SK-N-SH treated with all-trans-retinoic acid at 6 μM for 48 hours (cell line): ENCODE results near the gene ARID2.

Source experiments
- PATZ1 ChIP-seq: fragments of 250-450 bp; sonication (Bioruptor Pico); IDR thresholded peaks from 2 replicates; pipeline ENCODE4 v1.8.0; 2020; ENCODE audit warnings: mild to moderate bottlenecking, moderate library complexity, borderline replicate concordance
- TOX ChIP-seq: fragments of 250-450 bp; sonication (Bioruptor Pico); IDR thresholded peaks from 2 replicates; pipeline ENCODE4 v1.8.0; 2021; ENCODE audit warnings: mild to moderate bottlenecking, moderate library complexity, borderline replicate concordance
- ZC3H10 ChIP-seq: fragments of 250-450 bp; sonication (Bioruptor Pico); IDR thresholded peaks from 2 replicates; pipeline ENCODE4 v1.5.1; 2021; ENCODE audit warnings: mild to moderate bottlenecking, moderate library complexity
- ZFP30 ChIP-seq: fragments of 450-650 bp; formaldehyde crosslinking; IDR thresholded peaks from 2 replicates; pipeline ENCODE4 v1.5.0; 2022; ENCODE audit warnings: mild to moderate bottlenecking, moderate library complexity
- TF ChIP-seq, protein P1 (sequence below): fragments of 250-450 bp; sonication (Bioruptor Pico); IDR thresholded peaks from 2 replicates; pipeline ENCODE4 v1.5.1; 2020; ENCODE audit warnings: low read depth, mild to moderate bottlenecking, moderate library complexity

DNA sequence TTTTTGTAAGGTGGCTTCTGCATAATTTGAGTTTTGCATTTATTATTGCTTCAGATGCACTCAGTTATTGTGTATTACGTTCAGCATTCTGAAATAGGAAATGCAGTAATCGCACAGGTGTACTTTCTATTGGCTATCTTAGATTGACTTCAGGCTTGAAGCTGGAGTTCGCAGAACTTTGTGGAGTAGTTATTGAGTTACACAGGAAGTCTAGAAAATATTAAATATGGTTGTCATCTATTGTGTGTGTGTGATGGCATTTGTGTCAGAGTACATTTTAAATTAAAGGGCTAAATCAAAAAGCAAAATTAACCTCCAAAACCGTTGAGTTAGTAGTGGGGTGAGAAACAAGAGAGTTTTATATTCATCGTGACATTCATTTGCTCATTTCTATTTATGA lies 2.7 kb downstream of the ARID2 start:
- TF ChIP-seq, protein P1, sequence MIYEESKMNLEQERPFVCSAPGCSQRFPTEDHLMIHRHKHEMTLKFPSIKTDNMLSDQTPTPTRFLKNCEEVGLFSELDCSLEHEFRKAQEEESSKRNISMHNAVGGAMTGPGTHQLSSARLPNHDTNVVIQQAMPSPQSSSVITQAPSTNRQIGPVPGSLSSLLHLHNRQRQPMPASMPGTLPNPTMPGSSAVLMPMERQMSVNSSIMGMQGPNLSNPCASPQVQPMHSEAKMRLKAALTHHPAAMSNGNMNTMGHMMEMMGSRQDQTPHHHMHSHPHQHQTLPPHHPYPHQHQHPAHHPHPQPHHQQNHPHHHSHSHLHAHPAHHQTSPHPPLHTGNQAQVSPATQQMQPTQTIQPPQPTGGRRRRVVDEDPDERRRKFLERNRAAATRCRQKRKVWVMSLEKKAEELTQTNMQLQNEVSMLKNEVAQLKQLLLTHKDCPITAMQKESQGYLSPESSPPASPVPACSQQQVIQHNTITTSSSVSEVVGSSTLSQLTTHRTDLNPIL (CRISPR knock-in tag), result no peak
- TF ChIP-seq ZFP30, result no peak
- no peak for TF ChIP-seq PATZ1
- no peak for TF ChIP-seq ZC3H10
- TF ChIP-seq TOX (CRISPR knock-in tag), result no peak
